Nephron (organoid): ENCODE measurements around the gene CTF1.

Experiments
- H3K27ac Mint-ChIP-seq, 3 experiments: 2 replicates each; pipeline ENCODE4 v1.8.0; 2020; ENCODE audit warnings: mixed read lengths in 3 of 3, mild to moderate bottlenecking in 2 of 3, moderate library complexity in 1 of 3
- H3K27me3 Mint-ChIP-seq: 2 replicates; pipeline ENCODE4 v1.8.0; 2021; ENCODE audit warnings: low read depth, mild to moderate bottlenecking, moderate library complexity, mixed read lengths
- H3K36me3 Mint-ChIP-seq: 2 replicates; pipeline ENCODE4 v1.8.0; 2020; ENCODE audit warnings: low read depth, mixed read lengths
- H3K4me1 Mint-ChIP-seq: 2 replicates; pipeline ENCODE4 v1.8.0; 2020; ENCODE audit warnings: mixed read lengths
- H3K4me3 Mint-ChIP-seq, 3 experiments: 2 replicates each; pipeline ENCODE4 v1.8.0; 2020; ENCODE audit warnings: mild to moderate bottlenecking in 3 of 3, mixed read lengths in 3 of 3, moderate library complexity in 2 of 3
- H3K9me3 Mint-ChIP-seq: 2 replicates; pipeline ENCODE4 v1.8.0; 2020; ENCODE audit warnings: mixed read lengths
- TF ChIP-seq, protein P1 (sequence below), 3 experiments: fragments of 200-600 bp; sonication (generic); IDR thresholded peaks; one replicate each; pipeline ENCODE4 v1.5.0; 2021; ENCODE audit warnings: antibody characterized with exemption in 3 of 3; ENCODE audit not compliant: unreplicated experiment in 3 of 3

Gene CTF1

GRCh38 chr16:30947859-30948666, 51.6 kb downstream of the CTF1 start:
- Mint-ChIP-seq H3K9me3 (no peaks in the 10 kb centered on the region), H3K27ac (peak overlapping the region; percentile 91 to 98 (median 97)), H3K4me3 (peak overlapping the region; percentile 89 to 93 (median 91)), H3K27me3 (no peaks in the 10 kb centered on the region), H3K4me1 (peaks cover 19% of the 10 kb centered on the region), H3K36me3 (peaks cover 31% of the 10 kb centered on the region)
- TF ChIP-seq, protein P1, sequence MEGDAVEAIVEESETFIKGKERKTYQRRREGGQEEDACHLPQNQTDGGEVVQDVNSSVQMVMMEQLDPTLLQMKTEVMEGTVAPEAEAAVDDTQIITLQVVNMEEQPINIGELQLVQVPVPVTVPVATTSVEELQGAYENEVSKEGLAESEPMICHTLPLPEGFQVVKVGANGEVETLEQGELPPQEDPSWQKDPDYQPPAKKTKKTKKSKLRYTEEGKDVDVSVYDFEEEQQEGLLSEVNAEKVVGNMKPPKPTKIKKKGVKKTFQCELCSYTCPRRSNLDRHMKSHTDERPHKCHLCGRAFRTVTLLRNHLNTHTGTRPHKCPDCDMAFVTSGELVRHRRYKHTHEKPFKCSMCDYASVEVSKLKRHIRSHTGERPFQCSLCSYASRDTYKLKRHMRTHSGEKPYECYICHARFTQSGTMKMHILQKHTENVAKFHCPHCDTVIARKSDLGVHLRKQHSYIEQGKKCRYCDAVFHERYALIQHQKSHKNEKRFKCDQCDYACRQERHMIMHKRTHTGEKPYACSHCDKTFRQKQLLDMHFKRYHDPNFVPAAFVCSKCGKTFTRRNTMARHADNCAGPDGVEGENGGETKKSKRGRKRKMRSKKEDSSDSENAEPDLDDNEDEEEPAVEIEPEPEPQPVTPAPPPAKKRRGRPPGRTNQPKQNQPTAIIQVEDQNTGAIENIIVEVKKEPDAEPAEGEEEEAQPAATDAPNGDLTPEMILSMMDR (IDR thresholded peaks at IDR 0.05; ENCODE audit: unreplicated experiment in 3 of 3): no peak

DNA sequence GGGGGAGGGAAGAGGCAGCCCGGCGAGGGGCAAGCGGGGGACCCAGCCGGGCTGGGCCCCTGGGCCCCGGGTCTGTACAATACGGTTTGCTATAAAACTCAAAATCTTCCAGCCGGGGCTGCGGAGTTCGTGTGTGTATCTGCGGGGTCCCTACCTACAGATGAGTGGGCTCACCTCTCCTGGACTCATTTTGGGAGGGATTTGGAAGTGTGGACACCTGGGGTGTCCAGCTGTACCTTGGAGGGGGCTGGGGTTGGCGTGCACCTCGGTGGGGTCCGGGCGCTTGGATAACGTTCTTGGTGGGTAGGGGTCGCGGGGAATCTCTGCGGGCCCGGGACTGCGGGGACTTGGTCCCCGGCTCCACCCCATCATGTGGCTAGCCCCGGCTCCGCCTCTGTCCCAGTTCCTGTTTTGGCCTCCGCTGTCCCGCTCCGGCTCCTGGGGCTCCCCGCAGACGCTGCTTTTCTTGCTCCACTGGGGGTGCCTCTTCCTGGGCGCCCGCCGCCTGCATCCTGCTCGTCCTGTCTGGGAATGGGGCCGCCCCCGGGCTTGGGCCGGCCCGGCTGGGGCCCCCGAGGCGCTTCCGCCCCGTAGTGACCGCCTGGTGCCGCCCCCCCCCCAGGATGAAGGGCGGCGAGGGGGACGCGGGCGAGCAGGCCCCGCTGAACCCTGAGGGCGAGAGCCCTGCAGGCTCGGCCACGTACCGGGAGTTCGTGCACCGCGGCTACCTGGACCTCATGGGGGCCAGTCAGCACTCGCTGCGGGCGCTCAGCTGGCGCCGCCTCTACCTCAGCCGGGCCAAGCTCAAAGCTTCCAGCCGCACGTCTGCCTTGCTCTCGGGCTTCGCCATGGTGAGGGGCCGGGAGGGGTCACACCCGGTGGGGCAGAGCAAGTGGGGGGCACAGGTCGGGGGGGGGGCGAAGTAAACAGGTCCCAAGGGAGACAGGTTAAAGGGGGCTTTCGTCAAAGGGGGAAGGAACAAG, 52.5 kb downstream of the CTF1 start, which contains the start of gene ORAI3:
TSS of gene ORAI3 (plus strand) at position 402 of the 983 bp plus-strand sequence. CDS start at position 624, 222 bp downstream.
- peaks cover 24% of the 10 kb centered on the region for H3K4me1 Mint-ChIP-seq
- H3K9me3 Mint-ChIP-seq: no peaks in the 10 kb centered on the region
- H3K36me3 Mint-ChIP-seq: peaks cover 26% of the 10 kb centered on the region
- H3K27me3 Mint-ChIP-seq: no peaks in the 10 kb centered on the region
- TF ChIP-seq, protein P1 (IDR thresholded peaks at IDR 0.05; ENCODE audit: unreplicated experiment in 3 of 3): no peak
- H3K27ac Mint-ChIP-seq: peak within 1 kb of the TSS; percentile 91 to 98 (median 97)
- H3K4me3 Mint-ChIP-seq: peak within 1 kb of the TSS; percentile 91 to 93 (median 92)

DNA sequence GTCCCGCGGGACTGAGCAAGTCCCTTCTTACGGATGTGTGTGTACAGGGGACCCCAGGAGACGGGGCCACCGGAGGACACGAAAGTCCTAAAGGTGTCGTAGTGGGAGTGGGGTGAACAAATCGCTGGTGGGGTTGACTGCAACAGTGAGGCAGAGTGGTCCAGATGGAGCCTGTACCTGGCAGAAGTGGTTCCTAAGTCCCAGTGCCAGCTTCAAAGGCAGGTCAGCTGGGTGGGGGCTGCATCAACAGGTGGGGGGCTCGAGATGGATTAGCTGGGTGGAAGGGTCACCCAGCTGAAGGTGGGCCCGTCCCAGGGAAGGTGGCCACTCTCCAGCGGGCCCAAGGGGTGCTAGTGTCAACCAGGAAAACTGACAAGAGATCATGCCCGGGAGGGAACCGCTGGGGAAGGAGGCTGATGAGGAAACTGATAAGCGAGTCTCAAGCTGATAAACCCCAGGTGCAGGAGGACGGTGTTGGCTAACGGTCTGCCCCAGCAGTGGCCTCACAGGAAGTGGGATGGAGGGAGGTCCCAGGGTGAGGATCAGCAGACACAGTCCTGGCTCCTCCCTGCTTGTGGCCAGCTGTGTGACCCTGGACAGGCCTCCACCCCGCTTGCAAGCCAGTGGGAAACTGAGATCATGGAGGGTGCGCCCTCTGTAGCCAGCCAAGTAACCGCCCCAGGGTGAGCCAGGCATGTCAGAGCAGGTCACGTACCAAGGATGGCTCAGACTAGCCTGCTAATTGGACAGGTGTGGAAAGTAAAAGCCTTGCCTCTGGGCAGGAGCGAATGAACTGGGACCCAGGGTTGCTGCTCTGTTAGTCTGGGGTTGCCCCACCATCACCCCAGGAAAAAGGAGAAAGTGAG, 53.5 kb downstream of the CTF1 start:
- Mint-ChIP-seq H3K9me3 (no peaks in the 10 kb centered on the region), H3K27me3 (no peaks in the 10 kb centered on the region), H3K4me3 (peak overlapping the region; percentile 91 to 93 (median 92)), H3K4me1 (peaks cover 24% of the 10 kb centered on the region), H3K36me3 (peaks cover 17% of the 10 kb centered on the region), H3K27ac (peak overlapping the region; percentile 67 to 96 (median 90))
- TF ChIP-seq, protein P1 (IDR thresholded peaks at IDR 0.05; ENCODE audit: unreplicated experiment in 3 of 3): no peak

DNA sequence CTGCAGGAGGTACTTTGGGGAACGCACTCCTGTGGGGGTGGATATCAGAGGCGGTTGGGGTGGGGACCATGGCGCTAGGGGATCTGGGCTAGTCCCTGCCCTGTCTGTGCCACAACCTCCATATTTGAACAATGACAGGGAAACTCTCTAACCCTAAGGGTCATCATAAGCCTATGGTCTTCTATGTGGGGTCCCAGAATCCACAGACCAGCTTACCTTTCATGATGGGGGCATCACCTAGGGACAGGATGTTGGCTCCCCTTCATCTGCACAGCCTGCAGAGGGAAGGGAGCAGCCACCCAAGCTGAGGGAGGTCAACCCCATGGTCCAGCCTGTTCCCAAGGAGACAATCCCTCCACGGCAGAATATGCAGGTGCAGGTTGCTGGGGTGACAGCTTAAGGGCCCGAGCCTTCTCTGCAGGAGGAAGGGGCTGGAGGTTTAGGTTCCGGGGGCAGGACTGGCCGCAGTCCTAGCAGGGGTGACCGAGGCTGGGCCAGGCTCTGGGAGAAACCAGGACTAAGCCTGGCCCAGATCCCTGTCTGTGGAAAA, 54.2 kb downstream of the CTF1 start:
- peak overlapping the region; percentile 67 to 96 (median 90) for H3K27ac Mint-ChIP-seq
- H3K4me3 Mint-ChIP-seq: peak overlapping the region; percentile 91 to 93 (median 92)
- peaks cover 12% of the 10 kb centered on the region for H3K36me3 Mint-ChIP-seq
- peaks cover 24% of the 10 kb centered on the region for H3K4me1 Mint-ChIP-seq
- TF ChIP-seq, protein P1 (IDR thresholded peaks at IDR 0.05; ENCODE audit: unreplicated experiment in 3 of 3): no peak
- H3K27me3 Mint-ChIP-seq: no peaks in the 10 kb centered on the region
- H3K9me3 Mint-ChIP-seq: no peaks in the 10 kb centered on the region

- Mint-ChIP-seq H3K27ac (no peak overlapping the region), H3K36me3 (peaks cover 7% of the 10 kb centered on the region)
These were observed 54.8 kb downstream of the CTF1 start for GRCh38 chr16:30951193-30951592.

More at GRCh38 chr16:30951193-30951592, 54.8 kb downstream of the CTF1 start:
- Mint-ChIP-seq H3K4me1 (peaks cover 20% of the 10 kb centered on the region), H3K9me3 (no peaks in the 10 kb centered on the region), H3K4me3 (peak overlapping the region; percentile 61 to 82 (median 75)), H3K27me3 (no peaks in the 10 kb centered on the region)
- TF ChIP-seq, protein P1 (IDR thresholded peaks at IDR 0.05; ENCODE audit: unreplicated experiment in 3 of 3): no peak
